PFSK-1 (cell line): ENCODE results near the gene TPRG1.

Experiments
- FOXP2 ChIP-seq: optimal IDR thresholded peaks from 2 replicates; pipeline ENCODE3; 2011; ENCODE audit warnings: borderline replicate concordance, control low read depth, inconsistent platforms; ENCODE audit not compliant: insufficient read depth; ENCODE audit errors: extremely low read length, extremely low read depth
- POLR2AphosphoS5 ChIP-seq: IDR thresholded peaks from 2 replicates; pipeline ENCODE4 v1.6.1; 2012; ENCODE audit warnings: low read depth, mild to moderate bottlenecking, control low read depth, low read length, moderate library complexity
- SIN3A ChIP-seq: IDR thresholded peaks from 2 replicates; pipeline ENCODE4 v1.6.1; 2012; ENCODE audit warnings: mild to moderate bottlenecking, low read length, moderate library complexity, borderline replicate concordance; ENCODE audit not compliant: insufficient read depth
- TAF1 ChIP-seq: IDR thresholded peaks from 2 replicates; pipeline ENCODE4 v1.6.1; 2012; ENCODE audit warnings: low read length, control low read depth, borderline replicate concordance; ENCODE audit not compliant: insufficient read depth
- TF ChIP-seq, protein P1 (sequence below), 2 experiments: IDR thresholded peaks; 2 replicates each; pipeline versions ENCODE4 v1.6.1 to v1.8.0; 2011 to 2012; ENCODE audit warnings: low read depth in 2 of 2, low read length in 2 of 2, control low read depth in 1 of 2, inconsistent platforms in 1 of 2, mild to moderate bottlenecking in 1 of 2, moderate library complexity in 1 of 2; ENCODE audit not compliant: insufficient read depth in 1 of 2

The TPRG1 gene

DNA sequence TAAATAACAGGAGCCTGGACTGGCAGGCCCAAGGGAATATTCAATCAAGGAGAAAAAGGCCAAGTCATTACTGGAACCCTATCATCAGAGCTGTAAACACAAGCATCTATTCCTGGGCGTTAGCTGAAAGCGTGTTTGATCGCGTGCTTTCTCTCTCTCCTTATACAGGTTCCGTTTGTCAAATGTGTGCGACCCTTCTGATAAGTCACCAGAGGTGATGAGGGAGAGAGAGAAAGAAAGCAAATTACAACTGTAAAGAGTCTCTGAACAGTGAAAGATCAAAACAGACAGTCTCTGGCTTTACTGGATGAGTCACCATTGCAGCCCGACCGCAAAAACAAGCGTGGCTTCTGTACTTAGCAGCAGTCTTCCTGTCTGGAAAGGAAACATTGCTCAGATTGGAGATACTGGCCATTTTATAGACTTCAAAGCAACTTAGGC, 39.5 kb upstream of the TPRG1 start:
- no peak for TF ChIP-seq SIN3A
- TF ChIP-seq FOXP2, result no peak
- no peak for TF ChIP-seq POLR2AphosphoS5
- no peak for TF ChIP-seq TAF1
- TF ChIP-seq, protein P1, sequence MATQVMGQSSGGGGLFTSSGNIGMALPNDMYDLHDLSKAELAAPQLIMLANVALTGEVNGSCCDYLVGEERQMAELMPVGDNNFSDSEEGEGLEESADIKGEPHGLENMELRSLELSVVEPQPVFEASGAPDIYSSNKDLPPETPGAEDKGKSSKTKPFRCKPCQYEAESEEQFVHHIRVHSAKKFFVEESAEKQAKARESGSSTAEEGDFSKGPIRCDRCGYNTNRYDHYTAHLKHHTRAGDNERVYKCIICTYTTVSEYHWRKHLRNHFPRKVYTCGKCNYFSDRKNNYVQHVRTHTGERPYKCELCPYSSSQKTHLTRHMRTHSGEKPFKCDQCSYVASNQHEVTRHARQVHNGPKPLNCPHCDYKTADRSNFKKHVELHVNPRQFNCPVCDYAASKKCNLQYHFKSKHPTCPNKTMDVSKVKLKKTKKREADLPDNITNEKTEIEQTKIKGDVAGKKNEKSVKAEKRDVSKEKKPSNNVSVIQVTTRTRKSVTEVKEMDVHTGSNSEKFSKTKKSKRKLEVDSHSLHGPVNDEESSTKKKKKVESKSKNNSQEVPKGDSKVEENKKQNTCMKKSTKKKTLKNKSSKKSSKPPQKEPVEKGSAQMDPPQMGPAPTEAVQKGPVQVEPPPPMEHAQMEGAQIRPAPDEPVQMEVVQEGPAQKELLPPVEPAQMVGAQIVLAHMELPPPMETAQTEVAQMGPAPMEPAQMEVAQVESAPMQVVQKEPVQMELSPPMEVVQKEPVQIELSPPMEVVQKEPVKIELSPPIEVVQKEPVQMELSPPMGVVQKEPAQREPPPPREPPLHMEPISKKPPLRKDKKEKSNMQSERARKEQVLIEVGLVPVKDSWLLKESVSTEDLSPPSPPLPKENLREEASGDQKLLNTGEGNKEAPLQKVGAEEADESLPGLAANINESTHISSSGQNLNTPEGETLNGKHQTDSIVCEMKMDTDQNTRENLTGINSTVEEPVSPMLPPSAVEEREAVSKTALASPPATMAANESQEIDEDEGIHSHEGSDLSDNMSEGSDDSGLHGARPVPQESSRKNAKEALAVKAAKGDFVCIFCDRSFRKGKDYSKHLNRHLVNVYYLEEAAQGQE (IDR thresholded peaks at IDR 0.05; ENCODE audit: insufficient read depth in 1 of 2, low read depth in 2 of 2, low read length in 2 of 2), result no peak

- TF ChIP-seq TAF1, result no peak
- no peak for TF ChIP-seq POLR2AphosphoS5
- no peak for TF ChIP-seq FOXP2
- TF ChIP-seq, protein P1 (IDR thresholded peaks at IDR 0.05; ENCODE audit: insufficient read depth in 1 of 2, low read depth in 2 of 2, low read length in 2 of 2), result no peak
- TF ChIP-seq SIN3A, result no peak
These were observed 38.9 kb upstream of the TPRG1 start for GRCh38 chr3:189132839-189133238.

GRCh38 chr3:189133768-189134167, 38.0 kb upstream of the TPRG1 start:
- TF ChIP-seq SIN3A, result no peak
- TF ChIP-seq, protein P1 (IDR thresholded peaks at IDR 0.05; ENCODE audit: insufficient read depth in 1 of 2, low read depth in 2 of 2, low read length in 2 of 2), result no peak
- TF ChIP-seq POLR2AphosphoS5, result no peak
- TF ChIP-seq TAF1, result no peak
- no peak for TF ChIP-seq FOXP2

- TF ChIP-seq SIN3A (no peak), FOXP2 (no peak), POLR2AphosphoS5 (no peak), TAF1 (no peak)
- TF ChIP-seq, protein P1 (IDR thresholded peaks at IDR 0.05; ENCODE audit: insufficient read depth in 1 of 2, low read depth in 2 of 2, low read length in 2 of 2), result no peak
These were observed 34.4 kb upstream of the TPRG1 start for GRCh38 chr3:189137416-189137815.
